DMS153 treated with DMSO at 0.1 percent for 48 hours (cell line): ENCODE results near the gene ITGB2.
"Not testable (repeated sequence)": the region's sequence is repeated elsewhere in the genome, so short reads cannot be mapped to it uniquely, and the experiment has no call there.

Experiments
- DNase-seq: peaks from one replicate; lab custom pipeline; 2025; ENCODE audit not compliant: unreplicated experiment; lab: John Stamatoyannopoulos, UW

ITGB2 gene

DNA sequence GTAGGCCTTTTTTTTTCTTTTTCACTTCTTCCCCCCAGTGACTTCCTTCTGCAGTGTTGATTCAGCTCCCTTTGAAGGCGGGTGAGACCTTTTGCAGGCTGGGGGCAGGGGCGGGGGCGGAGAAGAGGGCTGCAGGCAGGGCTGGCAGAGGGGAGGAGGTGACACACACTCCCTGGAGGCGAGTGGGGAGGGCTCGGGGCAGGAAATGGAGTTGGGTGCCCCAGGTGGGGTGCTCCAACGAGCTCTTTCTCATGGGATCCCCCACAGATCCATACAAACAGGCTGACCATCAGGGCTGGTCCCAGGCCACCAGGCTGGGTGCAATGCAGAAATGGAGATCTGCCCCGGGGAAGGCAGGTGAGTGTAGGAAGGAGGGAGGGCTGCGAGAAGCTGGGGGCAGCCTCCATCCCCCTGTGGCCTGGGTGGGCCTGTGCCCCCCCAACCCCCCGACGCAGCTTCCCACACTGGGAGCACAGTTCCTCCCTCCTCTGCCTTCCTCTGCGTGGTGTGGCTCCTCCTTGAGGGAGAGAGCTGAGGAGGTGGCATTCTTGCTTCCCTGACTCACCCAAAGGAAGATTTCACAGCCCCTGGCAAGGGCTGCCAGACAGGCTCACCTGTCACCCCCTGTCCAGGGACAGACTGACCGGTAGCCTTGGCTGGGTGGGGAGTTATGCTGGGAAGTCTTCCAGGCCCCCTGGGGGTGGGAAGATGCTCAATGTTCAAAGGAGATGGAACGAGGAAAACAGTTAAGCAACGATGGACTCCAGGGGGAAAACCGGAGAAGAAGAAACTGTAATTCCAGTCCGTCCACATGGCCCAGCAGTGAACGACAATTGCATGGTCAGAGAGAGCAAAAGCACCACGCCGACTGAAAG is 7.1 kb upstream of the ITGB2 start:
- no peak for DNase-seq

GRCh38 chr21:44927259-44927586 is 6.5 kb upstream of the ITGB2 start:
- DNase-seq: no peak

- DNase-seq: no peak
Observed at GRCh38 chr21:44926331-44927101, 5.8 kb upstream of the ITGB2 start.

- no peak for DNase-seq
Observed at GRCh38 chr21:44925378-44925755, 4.7 kb upstream of the ITGB2 start.

DNA sequence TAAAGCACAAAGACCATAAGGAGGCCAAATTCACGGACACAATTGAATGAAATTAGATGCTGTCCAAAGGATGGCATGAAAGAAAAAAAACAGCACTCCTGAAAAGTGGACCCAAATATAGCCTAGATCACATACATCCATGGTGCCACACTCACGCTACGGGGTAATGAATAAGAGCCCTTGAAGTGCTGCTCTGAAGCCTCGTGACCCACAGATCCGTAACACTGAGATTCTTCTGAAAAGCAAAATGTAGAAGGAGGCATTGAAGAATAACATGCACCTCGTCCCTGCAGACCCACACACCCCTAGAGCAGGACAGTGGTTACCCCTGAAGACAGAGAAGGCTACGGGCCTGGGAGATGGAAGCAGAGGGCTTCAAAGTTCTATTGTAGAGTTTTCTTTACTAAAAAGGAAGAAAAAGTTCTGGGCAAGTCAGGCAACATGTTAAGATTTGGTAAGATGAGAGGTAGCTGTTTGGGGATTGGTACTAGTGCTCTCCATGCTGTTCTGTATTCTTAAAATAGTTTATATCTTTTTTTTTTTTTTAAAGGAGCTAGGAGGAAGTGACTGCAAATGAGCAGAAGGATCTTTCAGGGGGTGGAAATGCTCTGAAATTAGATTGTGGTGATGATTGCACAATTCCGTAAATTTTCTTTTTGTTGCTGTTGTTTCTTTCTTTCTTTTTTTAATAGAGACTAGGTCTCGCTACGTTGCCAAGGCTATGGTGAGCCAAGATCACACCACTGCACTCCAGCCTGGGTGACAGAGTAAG is 4.1 kb upstream of the ITGB2 start:
- no peak for DNase-seq

DNA sequence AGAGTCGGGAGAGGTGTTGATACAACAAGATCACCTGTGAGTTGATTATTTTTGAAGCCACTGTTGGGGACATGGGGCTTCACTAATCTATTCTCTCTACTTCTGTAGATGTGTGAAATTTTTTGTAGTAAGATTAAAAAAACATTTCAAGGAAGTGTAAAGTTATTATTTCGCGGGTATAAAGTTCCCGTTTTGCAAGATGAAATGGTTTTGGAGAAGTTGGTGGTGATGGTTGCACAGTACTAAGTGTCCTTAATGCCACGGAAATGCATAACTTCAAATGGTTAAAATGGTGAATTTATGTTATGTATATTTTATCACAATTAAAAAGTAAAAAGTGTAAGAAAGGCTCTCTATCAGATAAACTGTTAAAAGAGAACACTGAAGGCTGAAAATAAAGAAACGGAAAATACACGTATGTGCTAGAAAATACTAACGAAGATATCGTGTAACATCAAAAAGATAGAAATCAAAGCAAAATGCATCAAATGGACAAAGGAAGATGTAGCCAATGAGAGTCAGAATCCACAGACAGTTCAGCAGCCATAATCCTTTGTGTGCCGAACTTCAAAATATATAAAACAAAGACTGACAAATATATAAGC is 2.9 kb upstream of the ITGB2 start:
- DNase-seq: no peak

DNA sequence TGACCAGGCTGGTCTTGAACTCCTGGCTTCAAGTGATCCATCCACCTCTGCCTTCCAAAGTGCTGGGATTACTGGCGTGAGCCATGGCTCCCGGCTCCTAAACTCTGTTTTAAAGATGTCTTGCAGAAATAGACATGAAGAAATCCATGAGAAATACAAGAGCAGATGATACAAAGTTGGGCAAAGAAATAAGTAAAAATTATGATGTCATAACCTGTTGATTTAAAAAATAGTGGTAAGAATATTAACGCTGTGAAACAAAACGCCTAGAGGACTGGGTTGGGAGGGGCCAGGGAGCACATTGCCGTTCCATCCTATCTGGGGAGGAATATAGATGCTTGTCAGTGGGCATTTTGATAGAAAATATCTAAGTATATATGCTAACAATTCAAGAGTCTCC is 1.2 kb upstream of the ITGB2 start:
- DNase-seq: no peak

DNA sequence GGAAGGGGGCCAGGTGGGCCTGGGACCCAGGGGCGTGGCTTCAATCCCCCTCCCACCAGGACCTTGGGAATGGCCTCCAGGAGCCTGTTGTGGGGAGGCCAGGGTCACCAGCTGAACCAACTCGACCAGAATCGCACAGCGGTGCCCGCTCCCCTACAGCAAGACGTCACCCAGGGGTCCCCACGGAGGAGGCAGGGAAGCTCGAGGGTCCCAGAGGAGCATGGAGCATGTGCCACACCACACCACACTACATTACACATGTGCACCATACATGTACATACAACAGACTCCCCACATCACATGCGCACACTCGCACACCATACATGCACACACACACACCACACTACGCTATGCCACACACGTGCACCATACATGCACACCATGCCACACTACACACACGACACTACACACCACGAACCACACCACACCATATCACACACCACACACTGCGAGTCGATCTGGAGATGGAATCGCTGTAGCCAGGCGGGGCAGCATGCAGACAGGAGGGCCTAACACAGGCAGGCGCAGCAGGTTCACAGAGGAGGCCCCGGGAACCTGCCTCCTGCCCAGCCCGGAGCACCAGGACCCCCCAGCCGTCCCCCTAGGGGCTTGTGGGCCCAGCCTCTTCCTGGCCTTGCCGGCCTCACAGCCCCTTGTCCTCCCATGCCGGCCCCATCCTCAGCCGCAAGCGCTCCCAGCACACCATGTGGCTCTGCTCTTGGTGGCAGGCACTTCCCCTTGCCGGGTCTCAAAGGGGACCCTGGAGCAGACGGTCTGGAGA is 596 bp downstream of the ITGB2 start:
- no peak for DNase-seq

DNA sequence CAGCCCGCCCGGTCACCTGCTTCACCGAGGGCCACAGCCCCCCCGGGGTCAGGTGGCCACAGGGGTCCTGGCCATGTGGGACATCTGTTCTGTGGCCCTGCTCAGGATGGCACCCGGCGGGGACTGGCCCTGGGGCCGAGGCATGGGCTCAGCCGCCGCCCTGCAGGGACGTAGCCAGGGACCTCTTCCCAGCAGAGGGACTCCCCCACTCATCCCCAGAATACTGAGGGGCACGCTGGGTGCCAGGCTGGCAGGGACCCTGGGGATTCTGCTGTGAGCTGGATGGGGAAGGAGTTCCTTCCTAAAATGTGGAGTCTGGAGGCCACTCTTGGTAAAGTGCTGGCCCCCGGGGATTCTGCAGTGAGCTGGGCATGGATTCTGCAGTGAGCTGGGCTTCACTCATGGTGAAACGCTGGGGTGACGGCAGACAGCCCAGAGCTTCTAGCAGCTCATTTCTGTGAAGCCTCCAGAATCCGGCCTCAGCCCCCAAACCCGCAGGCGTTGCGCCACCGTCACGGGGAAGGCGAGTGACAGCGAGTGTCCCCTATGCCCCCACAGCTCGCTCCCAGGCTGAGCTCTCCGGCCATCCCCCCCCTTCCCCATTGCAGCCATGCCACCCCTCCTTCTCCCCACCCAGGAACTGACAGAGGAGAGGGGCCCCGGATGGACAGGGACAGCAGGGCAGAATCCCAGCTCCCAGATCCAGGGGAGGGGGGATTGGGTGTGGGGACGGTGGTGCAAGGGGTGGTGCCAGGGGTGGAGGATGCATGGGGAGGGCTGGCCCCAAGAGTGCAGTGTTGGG is 1.4 kb downstream of the ITGB2 start:
- DNase-seq: no peak

DNA sequence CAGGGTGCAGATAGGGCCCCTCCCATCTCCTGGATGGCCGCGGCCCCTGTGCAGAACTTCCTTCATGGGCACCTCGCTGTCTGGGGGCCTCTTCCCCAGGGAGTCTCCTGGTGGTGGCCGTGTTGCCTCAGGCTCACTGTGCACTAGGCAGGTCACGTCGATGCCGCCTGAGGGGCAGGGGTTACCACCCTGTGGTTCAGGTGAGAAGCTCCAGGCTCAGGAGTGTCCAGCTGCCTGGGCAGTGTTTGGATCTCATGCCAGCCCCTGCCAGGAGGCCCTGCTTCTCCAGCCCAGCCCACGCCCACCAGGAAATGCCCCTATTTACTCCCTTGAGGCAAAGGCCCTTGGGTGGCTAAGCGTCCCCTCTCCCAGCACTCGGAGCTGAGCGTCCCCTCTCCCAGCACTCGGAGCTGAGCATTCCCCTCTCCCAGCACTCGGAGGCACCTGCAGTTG is 2.1 kb downstream of the ITGB2 start:
- DNase-seq: no peak

DNA sequence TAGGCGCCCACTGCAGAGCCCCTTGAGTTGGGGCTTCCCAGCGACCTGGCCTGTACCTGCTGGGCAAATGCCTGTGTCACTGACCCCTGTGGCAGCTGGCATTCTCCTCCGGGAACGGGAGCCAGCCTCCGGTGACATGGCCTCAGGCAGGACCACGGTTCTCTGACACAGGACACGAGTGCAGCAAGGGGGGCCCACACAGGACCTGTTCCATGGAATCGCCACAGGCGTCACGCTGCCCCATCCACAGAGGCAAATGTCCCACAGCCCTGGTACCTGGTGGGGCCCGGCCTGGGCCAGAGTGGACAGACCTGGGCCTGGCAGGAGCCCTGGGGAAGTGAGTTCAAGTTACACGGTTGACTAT is 2.6 kb downstream of the ITGB2 start:
- DNase-seq: no peak

DNA sequence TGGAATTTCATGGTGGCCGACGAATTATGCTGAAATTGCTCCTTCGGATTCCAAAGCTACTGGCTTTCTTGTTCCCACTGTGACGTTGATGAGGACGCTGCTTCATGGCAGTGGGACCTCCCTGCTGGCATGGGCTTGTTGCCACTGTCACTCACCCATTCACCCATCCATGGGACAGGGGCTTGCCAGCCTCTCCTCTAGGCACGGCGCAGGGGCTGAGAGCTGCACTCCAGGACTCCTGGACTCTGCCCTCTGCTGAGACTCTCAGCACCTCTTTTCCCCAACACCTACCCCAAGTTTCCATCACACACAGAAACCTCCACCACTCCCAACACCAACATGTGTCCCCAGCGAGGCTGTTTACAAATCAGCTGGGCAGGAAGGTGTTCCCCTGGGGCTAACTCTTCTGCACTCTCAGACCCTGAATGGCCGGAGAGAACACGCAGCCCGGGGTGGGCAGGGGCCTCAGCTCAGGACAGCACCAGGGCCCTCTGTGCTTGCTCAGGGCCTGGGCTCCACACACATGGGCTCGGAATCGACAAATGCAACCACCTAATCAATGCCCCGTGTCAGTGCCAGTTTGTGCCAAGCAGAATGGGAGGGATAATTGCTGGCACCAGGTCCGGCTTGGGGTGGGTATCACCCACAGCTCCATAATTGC is 3.1 kb downstream of the ITGB2 start:
- DNase-seq: no peak

DNA sequence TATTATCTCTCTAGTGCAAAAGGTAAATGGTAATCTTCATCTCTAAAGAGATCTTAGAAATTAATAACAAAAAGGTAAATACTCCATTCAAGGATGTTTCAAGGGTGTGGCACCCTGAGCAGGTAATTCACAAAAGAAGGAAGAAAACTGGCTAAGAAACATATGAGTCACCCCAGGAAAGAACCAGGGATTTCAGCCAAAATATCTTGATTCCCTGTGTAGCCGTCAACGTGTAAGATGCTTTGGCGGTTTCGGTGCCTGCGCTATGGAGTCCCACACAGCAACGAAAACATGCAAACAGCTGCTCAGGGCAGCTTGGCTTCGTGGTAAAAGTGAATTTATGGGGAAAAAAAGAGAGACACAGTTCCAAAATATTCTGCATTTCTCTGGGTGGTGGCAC is 3.7 kb downstream of the ITGB2 start:
- DNase-seq: no peak

DNA sequence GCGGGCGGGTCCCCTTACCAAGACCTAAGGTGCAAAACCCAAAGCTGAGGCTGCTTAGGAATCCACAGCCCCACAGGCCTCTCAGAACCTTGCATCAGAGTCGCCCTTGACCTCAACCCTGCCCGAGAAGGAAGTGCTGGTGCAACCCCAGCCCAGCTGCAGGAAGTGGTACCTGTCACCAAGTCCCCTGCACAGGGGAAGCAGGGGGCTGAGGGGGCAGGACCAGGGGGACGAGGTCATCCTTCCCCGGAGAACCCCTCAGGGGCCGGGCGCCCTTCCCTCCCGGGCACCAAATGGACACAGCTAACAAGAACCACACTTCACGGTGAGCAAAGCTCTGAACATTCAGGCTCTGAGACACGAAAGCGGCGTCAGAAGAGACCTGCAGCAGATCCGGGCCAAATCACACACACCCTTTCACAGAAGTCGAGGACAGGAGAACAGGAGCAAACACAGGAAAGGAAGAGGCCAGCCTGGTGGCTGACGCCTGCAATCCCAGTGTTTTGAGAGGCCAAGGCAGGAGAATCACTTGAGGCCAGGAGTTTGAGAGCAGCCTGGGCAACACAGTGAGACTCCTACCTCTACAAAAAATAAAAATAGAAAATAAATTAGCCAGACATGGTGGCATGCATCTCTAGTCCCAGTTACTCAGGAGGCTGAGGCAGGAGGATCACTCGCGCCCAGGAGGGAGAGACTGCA is 6.4 kb downstream of the ITGB2 start:
- no peak for DNase-seq

DNA sequence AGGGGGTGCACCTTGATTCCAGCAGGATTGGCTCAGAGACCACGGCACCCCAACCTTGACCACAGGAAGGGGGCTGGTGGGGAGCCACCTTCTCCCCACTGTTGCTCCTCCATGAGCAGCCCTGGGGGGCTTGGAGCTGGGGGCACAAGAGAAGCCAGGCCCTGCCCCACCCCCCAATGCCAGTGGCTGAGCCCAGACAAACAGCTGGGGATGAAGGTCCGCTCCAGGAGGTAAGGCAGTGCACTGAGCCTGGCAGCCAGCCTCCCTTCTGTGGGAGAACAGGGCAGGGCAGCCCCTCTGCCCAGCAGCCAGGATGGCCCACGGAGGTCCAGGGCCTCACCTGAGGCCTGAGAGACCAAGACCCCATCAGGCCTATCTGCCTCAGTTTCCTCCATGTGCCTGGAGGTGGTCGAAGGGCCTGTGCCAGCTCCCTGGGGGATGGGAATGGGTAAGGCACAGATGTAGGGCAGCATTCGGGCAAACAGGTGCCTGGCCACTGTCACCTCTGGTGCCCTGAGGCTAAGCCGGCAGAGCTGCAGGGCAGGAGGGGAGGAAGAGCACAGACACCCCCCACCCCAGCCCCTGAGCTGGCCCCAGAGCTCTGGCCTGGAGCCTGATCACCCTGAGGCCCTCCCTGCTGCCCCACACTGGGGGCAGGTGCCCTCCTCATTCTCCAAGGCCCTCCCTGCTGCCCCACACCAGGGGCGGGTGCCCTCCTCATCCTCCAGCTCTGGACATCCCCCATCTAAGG is 7.1 kb downstream of the ITGB2 start:
- DNase-seq: no peak

DNA sequence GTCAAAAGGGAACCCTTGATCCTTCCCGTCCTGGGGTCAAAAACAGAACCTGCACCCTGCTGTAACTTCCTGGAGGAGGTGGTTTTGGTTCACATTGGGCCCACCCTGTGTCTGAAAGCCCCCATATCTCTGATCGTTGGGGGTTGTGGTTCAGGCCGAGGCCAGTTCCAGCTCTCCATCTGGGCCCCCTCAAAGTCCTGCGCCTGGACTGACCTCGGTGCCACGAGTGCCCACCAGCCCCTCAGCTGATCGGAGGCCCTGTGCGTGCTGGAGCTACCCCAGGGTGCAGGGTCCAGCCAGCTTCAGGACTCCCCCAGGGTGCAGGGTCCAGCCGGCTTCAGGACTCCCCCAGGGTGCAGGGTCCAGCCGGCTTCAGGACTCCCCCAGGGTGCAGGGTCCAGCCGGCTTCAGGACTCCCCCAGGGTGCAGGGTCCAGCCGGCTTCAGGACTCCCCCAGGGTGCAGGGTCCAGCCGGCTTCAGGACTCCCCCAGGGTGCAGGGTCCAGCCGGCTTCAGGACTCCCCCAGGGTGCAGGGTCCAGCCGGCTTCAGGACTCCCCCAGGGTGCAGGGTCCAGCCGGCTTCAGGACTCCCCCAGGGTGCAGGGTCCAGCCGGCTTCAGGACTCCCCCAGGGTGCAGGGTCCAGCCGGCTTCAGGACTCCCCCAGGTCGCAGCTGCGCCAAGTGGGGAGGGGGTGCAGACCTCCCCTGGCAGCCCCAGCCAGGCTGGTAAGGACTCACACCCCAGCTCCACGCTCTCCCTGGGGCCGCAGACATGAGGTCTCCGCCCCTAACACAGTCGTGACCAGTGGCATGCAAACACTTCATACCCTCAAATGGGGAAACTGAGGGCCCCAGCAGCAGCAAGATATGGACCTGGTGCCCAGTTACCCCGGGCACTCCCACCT is 7.9 kb downstream of the ITGB2 start:
- not testable (repeated sequence) for DNase-seq

- no peak for DNase-seq
Observed at GRCh38 chr21:44912158-44912473, 8.6 kb downstream of the ITGB2 start.
